NCI-H2227 (cell line): ENCODE results near the gene POM121L2.
"Not testable (repeated sequence)": the region's sequence is repeated elsewhere in the genome, so short reads cannot be mapped to it uniquely, and the experiment has no call there.

Experiments
- DNase-seq: peaks from one replicate; lab custom pipeline; 2025; ENCODE audit not compliant: unreplicated experiment; lab: John Stamatoyannopoulos, UW

POM121L2 gene

DNA sequence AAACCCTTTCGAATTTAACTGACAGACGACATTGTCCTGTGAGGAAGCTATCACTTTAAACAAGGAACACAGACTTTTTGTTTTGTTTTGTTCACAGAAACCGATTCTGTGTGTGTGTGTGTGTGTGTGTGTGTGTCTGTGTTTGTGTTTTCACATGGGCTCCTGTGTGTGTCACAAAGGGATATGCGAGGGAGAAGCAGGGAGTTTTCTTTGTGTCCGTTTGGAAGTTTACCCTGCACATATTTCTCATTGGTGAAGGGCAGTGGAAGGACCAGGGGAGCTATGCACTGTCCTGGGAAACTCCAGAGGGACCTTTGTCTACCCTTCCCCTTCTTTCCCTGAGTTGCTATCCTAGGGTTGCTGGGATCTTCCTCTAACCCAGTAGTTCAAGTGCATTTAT is 17.7 kb downstream of the POM121L2 start:
- DNase-seq: no peak

DNA sequence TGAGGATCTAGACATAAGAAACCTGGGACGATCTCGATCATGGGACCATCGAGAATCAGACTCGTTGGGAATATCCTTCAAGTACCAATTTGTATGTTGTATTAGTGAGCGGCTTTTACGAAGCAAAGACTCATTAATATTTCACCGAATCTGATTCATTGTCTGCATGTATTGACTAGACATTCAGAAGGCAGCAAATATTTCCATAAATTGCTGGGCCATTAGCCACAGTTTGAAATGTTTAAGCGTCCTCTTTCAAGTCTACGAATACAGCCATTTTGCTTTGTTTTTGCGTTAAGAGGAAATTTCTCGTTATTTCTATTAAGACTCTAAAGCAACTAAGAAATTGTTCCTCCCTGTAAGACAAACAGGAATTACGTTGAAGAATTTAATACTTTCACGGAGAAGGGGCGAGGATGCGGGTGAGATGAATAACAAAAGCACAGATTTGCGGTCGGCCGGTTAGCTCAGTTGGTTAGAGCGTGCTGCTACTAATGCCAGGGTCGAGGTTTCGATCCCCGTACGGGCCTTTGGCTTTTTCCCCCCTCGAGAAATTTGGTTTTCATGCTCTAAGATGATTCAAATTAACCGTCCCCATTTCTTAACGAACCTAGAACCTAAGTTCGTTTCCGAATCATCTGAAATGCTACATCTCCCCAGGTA is 18.5 kb downstream of the POM121L2 start:
- peak; percentile 50 for DNase-seq

DNA sequence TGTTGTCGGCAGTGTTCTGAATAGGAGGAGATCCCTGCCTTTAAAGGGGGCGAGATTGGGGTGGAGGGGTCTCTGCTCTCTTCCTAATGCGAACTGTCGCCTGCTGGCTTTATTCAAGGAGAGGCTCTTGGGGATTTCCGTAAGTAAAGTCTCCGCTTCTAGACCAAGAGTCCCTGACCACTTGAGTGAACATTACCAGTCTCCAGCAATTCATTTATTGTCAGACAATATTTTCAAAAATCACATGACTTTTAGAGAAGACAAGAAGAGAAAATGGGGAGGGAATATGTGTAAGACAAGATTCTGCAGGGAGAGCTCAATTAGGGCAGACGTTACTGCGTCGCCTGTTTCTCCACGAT is 21.2 kb downstream of the POM121L2 start:
- no peak for DNase-seq

DNA sequence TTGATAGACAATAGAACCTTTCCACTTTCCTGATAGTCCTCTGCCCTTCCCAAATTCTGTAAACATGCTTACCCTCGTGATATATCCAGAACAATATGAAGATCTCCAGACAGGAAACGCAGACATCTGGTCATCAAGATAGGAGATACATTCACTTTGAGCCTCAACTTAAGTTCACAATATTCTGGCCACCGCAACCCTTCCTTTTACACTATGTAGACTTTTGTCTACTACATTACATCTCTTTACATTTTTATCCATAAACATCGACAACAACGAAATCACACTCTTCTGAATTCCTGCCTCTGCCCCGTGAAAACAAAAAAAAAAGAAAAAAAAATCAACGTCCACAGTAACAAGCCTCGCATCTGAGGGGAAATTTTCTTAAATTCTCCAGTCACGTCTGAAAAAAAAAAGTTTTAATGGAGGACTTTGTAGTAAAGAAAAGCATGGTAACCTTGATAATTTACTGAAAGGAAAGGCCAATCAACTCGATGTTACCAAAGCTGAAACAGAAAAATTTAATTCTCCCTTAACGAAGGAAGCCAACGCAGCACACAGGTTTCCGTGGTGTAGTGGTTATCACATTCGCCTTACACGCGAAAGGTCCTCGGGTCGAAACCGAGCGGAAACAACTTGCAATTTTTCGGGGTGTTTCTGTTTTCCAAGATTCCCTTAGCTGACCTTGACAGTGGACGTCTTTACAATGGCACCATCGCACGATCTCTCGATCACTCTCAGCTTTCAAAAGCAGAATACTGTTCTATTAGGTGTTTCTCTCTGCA is 21.8 kb downstream of the POM121L2 start:
- DNase-seq: no peak

DNA sequence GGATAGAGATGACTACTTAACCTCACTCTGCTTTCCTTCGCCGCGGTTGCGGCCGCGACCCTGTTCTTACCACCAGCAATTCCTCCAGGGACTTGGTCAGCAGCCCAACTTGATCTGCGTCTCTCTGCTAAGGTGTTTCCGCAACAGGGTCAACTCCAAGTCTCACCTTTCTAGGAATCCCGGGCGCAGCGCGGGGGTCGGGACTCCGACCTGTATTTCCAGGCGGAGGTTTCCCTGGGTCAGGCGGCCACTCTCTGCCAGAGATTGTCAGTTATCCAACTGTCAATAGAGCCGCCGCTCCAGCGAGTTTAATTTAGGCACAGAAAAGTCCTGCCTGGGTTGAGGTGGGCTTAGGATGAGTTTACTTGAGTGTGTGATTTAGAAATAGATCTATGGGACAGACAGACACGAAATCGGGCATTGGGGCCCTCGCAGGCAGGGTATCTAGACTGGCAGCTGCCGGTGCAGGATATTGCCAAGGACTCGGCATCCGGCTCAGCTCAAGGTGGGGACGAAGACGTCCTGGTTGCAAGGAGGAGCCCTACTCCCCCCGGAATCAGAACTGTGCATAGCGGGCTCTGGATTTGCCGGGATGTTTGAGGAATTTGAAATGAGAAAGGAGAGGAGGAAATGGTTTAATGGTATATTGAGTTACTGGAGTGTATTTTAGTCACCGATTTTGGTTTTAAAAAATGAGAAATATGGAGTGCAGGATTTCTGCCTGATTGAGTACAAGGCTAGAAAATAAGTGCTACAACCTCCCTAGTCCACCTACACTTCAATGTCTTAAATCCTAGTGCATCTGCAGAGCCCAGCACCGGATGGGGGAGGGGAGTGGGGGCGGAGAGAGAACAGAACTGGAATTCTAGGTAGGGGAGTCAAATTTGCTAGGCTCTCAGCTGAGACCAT is 23.7 kb downstream of the POM121L2 start:
- no peak for DNase-seq

DNA sequence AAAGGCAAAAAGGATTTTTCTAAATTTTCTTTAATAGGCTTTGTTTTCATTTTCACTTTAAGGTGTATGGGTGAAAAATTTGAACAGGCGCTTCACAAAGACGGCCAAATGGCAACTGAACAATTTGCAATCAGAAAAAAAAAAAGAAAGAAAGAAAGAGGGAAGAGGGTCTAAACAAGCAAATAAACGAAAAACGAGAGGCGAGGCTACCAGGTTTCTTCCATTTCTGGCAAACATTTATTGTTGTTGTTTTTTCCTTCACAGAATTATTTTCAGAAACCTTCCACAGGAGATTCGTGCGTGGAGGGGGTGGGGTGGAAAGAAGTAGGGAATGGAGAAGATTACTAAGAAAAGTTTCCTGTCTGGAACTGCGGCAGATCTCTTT is 24.3 kb downstream of the POM121L2 start:
- DNase-seq: no peak

DNA sequence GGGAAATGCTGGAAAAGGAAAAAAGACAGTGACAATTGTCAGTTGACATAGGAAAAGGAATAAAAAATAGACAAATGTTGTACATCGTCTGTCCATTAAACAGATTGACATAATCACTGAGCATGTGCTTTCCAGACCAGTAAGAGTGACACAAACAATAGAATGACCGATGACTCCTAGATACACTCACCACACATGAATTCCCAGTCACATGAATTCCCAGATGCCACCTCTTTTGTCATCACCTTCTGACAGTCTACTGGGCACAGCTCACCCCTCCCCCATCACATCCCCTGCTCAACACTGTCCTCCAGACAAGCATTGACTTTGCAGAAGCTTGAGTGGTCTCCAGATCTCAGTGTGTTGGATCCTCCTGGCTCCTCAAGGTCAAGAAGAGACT is 25.9 kb downstream of the POM121L2 start:
- DNase-seq: no peak

DNA sequence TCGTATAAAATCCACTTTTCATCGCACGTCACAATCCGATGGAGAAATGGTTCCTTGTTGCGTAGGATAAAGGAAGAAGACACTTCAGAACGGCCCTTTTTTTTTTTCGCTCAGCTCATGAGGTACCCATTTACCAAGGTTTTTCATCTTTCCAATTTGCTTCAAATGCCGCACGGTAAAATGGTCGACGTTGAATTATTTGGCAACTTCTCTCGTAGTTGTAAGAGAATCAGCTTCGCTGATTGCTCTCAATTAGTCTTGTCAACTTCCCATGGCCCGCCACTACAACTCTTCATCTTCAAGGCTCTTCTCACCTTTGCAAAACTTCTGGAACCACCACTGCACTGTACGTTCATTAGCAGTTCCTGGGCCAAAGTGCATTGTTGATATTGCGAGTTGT is 28.8 kb downstream of the POM121L2 start:
- DNase-seq: no peak

DNA sequence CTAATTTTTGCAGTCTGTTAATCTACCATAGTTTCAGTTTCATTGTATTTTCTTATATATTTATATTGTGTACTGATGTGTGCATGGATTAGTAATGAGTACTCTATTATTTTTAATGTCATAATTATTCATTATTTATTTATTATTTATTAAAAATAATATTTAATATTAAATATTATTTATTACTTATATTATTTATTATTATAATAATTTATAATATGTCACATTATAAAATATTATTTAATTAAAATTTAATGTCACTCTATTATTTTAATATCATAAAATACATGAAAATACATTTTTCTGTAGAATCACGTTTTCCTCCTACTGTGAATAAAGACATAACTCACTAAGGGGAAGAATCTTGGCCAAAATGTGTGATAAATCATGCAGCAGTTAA is 30.5 kb downstream of the POM121L2 start:
- DNase-seq: no peak

DNA sequence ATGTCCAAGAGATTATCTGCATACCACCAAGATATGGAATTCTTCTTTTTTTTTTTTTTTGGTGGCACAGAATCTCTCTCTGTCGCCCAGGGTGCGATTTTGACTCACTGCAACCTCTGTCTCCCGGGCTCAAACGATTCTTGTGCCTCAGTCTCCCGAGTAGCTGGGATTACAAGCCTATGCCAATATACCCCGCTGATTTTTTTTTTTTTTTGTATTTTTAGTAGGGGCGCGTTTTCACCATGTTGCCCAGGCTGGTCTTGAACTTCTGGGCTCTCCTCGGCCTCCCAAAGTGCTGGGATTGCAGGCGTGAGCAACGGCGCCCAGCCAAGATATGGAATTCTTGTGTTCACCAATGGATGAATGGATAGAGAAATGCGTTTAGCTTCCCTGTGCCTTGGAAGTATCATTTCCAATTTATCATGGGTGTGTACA is 31.0 kb downstream of the POM121L2 start:
- DNase-seq: no peak

DNA sequence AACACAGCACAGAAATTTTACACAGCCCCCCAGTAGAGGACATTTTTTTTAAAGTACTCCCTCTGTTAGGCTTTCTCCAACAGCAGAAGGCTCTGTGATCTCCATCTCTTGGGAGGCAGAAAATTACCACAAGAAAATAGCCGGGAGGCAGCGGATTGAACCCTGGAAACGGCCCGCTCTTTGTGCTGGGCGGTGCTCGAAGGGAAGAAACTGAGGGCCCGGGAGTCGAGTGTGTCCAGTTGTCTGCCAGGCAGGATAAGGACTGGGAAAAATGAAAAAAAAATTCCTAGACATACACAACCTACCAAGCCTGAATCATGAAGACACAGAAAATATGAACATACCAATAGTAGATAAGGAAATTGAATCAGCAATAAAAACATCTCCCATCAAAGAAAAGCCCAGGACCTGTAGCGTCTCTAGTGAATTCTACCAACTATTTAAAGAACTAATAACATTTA is 31.5 kb downstream of the POM121L2 start:
- no peak for DNase-seq

DNA sequence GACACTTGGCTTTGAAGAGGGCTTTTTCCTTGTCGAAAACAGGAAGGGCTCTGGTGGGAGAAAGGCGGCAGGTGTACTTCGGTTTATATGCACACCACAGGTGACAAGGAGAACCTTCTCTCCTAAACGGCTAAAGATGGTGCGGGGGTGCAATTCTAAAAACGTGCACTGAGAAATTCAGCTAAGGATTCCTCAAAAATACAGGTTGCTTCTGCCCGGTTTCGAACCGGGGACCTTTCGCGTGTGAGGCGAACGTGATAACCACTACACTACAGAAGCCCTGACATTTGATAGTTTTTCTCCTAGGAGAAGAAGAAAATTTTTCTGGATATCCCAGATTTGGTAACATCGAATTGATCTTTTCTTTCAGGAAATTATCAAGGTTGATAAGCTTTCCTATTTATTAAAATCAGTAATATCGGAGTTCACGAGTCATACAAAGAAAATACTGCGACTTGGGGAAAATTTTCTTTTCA is 32.0 kb downstream of the POM121L2 start:
- DNase-seq: peak; percentile 82

DNA sequence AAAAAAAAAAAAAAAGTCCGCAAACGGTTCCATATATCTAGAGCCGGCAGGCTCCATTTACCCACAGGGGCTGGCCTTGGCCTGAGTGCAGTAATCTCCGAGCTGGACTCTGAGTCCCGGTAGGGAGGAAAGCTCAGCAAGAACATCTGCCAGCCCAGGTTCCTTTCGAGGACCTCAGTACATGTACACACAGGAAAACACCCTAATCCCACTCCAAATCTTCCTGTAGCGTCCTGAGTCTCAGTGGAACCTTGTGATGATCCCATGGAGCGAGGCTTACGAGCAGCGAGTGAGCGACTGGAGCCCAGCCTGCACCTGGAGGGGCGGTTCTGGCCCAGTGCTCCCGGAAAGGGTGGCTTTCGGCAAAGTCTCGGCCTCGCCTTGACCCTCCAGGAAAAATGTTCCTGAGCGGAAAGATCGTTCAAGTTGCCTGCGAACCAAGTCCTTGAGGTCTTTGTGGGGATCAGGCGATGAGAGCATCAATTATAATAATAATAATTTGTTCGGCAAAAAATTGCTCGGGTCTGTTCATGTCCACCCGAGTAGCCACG is 32.5 kb downstream of the POM121L2 start:
- DNase-seq: no peak

DNA sequence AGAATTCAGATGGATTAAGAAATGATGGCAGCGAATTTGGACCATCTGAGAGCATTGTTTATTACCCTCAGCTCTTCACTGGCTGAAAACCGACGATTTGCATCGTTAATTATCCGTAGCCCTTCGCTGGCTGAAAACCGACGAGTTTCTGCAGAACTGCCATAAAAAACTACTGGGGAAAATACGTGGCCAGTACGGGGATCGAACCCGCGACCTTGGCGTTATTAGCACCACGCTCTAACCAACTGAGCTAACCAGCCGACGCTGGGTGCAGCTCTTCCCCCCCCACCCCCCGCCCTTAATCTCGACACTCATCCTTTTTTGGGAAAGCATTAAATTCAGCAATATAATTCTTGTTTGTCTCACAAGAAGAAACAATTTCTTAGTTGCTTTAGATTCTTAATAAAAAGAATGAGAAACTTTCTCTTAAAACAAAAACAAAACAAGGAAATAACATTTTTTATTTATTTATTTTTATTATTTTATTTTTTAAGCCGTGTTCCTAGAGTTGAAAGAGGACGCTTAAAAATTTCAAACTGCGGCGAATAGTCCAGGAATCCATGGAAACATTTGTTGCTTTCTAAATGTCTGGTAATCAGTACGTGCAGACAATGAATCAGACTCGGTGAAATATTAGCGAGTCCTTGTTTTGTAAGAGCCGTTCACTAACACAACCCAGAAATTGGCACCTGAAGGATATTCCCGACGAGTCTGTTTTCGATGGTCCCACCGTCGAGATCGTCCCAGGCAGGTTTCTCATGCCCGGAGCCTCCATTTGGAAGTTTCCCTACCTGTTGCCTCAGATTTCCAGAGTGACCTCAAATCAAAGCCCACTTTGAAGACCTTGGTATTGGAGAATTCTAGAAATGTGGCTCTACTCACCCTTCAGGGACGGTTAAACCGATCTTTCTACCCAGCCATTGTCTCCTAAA is 36.8 kb downstream of the POM121L2 start:
- no peak for DNase-seq

DNA sequence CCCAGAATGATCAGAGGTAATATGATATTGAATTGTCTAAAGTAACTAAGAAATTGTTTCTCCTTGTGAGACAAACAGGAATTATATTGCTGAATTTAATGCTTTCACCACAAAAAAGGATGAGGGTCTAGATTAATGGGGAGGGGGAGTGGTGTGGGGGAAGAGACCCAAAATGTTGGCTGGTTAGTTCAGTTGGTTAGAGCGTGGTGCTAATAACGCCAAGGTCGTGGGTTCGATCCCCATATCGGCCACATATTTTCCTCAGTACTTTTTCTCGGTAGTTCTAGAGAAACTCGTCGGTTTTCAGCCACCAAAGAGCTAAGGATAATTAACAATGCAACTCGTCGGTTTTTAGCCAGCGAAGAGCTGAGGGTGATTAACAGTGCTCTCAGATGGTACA is 38.3 kb downstream of the POM121L2 start:
- DNase-seq: no peak

DNA sequence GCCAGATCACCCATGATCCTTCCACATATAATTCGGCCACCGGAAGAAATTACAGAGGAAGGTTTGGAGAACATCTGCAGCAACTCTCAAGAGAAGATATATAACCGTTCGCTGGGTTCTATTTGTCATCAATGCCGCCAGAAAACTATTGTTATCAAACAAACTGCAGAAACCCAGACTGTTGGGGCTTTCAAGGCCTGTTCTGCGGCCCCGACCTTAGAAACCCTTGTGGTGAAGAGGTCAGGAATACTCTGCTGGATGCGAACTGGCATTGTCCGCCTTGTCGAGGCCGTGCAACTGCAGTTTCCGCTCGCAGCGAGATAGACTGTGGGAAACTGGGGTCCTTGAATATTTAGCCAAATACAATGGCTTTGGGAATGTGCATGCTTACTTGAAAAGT is 43.3 kb downstream of the POM121L2 start:
- no peak for DNase-seq

DNA sequence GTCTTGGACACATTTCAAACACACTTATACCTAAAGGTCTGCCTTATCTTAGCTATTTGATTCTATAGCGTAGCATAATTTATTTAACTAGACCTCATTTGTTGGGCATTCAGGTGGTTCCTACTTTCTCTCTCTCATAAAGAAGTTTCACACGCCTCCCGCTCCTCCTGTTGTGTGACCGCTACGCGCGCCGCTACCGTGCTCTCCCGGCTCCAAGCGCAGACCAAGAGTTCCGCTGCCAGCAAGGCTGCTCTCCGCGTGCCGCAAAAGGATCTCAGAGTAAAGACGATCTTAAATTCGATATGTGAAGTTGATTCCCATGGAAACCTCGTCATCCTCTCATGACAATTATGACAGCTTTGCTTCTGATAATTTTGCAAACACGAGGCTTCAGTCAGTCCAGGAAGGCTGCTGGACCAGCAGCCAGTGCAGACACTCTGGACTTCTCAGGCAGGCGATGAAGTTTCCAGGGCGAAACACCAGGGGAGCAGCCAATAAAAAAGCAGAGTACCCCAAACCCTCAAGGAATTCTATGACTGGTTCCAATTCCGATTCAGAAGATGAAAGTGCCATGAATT is 44.1 kb downstream of the POM121L2 start:
- DNase-seq: peak; percentile 45

DNA sequence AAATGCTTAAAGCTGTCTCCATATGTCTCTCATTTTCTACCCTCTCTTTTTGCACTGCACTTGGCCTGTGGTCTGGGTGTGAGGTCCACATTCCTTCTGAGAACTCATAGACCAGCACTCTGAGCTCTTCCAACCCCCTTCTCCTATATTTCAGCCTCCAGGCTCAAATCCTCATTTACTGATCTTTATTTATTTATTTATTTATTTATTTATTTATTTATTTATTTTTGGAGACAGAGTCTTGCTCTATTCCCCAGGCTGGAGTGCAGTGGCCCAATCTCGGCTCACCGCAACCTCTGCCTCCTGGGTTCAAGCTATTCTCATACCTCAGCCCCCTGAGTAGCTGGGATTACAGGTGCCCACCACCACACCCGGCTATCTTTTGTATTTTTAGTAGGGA is 45.1 kb downstream of the POM121L2 start:
- DNase-seq: not testable (repeated sequence)

DNA sequence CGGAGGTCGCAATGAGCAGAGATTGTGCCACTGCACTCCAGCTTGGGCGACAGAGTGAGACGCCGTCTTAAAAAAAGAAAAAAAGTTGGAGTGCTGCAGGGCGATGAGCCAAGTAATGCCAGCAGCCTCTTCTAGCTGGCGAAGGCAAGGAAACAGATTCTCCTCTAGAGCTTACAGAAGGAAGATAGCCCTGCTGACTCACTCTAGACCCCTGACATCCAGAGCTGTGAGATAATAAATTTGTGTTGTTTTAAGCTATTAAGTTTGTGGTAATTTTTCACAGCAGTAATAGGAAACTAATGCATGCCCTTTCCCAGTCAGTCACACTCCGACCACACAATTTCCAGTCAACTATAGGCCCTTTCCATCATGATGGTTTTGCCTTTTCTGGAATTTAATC is 48.2 kb downstream of the POM121L2 start:
- DNase-seq: no peak
